ENCODE measurements around the gene DHRS7. TPM values are rescaled to one million over a fixed set of nuclear protein-coding genes. Genes with fewer than 3 reads are reported as not detected.

The DHRS7 gene, protein sequence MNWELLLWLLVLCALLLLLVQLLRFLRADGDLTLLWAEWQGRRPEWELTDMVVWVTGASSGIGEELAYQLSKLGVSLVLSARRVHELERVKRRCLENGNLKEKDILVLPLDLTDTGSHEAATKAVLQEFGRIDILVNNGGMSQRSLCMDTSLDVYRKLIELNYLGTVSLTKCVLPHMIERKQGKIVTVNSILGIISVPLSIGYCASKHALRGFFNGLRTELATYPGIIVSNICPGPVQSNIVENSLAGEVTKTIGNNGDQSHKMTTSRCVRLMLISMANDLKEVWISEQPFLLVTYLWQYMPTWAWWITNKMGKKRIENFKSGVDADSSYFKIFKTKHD
- total RNA-seq: 10 to 100 TPM; 32.9 to 46.2 TPM

DNA sequence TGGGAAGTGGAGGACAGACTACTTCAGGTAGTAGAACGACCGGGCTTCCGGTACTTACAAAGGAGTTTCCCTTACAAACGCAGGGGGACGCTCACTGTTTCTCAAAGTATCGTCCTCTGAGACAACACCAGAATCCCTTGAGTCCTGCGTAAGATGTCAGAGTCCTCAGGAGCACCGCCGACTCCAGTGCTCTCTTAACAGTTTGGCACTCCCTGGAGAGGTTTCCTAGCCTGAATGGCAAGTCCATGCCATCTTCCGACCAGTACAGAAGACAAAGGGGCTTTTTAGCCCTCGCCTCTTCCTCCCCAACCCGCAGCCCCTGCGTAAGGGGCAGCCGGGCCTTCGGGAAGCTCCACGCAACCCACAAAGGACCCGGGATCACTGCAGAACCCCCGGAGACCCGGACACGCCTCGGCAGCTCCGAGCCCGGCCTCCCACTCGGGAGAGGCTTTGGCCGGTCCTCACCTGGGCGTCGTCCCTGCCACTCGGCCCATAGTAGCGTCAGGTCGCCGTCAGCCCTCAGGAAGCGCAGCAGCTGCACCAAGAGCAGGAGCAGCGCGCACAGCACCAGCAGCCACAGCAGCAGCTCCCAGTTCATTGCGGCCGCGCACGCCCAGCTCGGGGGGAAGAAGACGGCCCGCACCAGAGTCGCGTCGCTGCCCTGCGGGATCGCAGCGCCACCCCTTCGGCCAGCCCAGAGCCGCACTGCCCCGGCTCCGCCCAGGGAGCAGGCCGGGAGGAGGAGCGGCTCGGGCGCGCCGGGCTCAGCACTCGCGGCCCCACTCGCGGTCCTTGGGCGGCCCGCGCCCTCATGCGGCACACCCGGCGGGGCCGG lies at the start of gene DHRS7:
DHRS7 (minus strand) TSS at position 687 of the 835 bp plus-strand sequence; CDS start at position 598, 89 bp downstream.
- H3K9me3 Mint-ChIP-seq: no peaks in the 10 kb centered on the region
- peak; percentile 87 to 93 for ATAC-seq
- peak; percentile 60 to 81 for DNase-seq (ENCODE audit: low spot score in 2 of 2)
- peaks cover 10 to 15% of the 10 kb centered on the region in 2 donors for H3K36me3 Mint-ChIP-seq
- peak within 1 kb of the TSS; percentile 93 to 98 for H3K27ac Mint-ChIP-seq

DNA sequence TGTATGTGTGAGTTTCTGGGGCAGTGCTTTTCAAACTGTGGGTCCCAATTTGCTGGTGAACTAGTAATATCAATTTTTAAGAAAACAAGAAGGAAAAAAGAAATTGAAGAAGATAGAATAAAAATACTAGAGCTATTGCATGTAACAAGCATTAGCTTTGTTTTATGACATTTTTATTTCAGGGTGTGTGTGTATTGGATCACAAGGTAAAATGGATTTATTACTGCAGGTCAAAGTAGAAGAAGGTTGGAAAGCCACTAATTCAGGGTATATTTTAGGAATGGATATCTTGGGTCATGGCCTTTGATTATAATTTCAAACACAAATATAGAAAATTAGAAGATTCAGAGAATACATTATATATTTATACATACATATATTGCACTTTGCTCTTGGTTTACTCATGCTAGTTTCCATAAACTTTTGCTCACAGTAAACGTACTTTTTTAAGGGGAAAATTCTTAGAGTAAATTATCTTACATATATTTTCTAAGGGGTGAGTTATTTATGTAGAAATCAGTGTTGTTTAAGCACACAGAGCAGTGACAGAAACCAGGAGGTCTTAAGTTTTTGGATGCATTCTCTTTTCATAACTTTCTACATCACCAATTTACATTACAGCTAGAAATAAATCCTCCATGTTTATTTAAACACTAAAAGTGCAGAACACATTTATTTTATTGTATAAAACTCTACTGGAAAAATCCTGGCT lies 49.4 kb upstream of the DHRS7 start:
- DNase-seq (ENCODE audit: low spot score in 2 of 2): no peak
- no peaks in the 10 kb centered on the region for H3K36me3 Mint-ChIP-seq
- peaks cover 0 to 2% of the 10 kb centered on the region in 2 donors for H3K9me3 Mint-ChIP-seq
- no peak overlapping the region for H3K27ac Mint-ChIP-seq
- no peak for ATAC-seq

DNA sequence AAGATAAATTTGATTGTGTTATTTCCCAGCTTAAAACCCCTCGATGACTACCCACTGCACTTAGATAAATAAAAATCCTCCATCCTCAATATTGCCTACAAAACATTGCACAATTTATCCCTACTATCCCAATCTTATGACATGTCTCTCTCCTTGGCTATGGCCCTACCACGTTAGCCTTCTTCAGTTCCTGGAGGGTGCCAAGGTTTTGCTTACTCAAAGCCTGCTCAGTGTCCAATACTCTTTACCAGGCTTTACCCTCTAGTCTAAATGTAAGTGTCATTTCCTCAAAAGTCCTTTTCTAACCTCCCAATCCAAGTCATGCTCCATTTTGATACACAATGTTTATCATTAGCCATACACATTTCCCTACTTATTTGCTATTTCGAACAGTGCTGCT lies 48.8 kb upstream of the DHRS7 start:
- peaks cover 0 to 6% of the 10 kb centered on the region in 2 donors for H3K9me3 Mint-ChIP-seq
- no peaks in the 10 kb centered on the region for H3K36me3 Mint-ChIP-seq
- DNase-seq (ENCODE audit: low spot score in 2 of 2) (no peak), ATAC-seq (no peak)
- H3K27ac Mint-ChIP-seq: no peak overlapping the region

DNA sequence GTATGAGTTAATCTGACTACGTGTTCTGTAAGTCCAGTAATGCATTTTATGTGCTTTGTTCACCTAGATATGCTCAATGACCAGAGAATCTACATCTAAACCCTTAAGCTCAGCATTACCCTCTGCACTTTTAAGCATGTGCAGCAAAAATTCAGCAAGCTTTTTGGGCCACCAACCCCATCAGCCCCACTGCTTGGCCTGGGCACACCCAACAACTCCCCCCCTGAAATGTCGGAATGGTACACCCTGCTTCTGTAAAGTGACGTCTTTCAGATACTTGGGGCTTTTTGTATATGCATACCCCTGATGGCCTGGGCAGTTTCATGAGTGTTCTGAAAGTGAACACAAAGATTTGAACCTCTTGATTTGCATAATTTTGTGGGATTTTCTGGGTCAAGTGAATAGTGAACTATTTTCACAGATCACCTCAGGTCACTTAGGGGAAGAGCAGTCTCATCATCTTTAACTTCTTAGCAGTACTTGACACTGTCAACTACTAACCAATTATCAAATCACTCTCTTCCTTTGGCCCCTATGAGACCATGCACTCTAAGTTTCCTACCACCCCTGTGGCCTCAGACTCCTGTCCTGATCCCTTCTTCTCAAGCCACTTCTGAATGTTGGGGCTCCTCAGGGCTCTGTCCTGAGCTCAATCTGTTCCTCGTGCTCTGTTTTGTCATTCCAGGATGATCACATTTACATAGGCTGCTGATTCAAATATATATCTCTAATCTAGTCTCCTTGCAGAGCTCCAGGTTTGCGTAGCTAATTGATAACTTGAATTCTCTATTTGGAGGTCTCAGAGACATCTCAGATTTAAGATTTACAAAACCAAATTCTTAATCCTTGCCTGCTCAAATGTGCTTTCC lies 47.5 kb upstream of the DHRS7 start:
- DNase-seq (ENCODE audit: low spot score in 2 of 2) (no peak), ATAC-seq (no peak)
- Mint-ChIP-seq H3K9me3 (peaks cover 0 to 6% of the 10 kb centered on the region in 2 donors), H3K27ac (no peak overlapping the region), H3K36me3 (no peaks in the 10 kb centered on the region)

DNA sequence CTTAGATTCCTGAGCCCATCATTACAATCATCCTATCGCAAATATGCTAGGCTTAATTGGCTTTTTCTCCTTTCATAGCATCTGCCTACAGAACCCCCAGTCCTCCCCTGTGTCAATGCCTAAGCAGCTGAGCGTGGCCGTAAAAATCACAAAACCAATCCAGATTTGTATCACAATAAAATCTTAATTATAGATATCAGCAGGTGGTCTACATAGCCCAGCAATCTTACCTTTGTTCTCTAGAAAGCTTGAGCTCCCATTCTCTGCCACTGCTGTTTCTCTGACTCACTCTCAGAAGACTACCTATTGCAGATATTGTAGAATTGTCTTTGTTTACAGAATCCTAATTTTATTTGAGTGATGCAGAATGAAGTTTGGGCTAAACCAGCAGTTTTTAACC lies 46.0 kb upstream of the DHRS7 start:
- H3K27ac Mint-ChIP-seq: no peak overlapping the region
- DNase-seq (ENCODE audit: low spot score in 2 of 2): no peak
- no peaks in the 10 kb centered on the region for H3K36me3 Mint-ChIP-seq
- peaks cover 0 to 6% of the 10 kb centered on the region in 2 donors for H3K9me3 Mint-ChIP-seq
- ATAC-seq: no peak

DNA sequence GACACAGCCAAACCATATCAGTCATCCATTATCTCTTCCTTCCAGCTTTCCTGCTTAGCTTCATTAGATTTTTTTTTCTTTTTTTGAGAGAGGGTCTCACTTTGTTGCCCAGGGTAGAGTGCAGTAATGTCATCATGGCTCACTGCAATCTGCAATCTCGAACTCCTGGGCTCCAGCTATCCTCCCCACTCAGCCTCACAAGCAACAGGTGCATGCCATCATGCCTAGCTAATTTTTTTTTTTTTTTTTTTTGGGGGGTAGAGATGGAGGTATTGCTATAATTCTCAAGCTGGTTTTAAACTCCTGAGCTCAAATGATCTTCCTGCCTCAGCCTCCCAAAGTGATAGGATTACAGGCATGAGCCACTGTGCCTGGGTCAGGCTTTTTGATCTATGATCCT lies 45.5 kb upstream of the DHRS7 start:
- no peaks in the 10 kb centered on the region for H3K36me3 Mint-ChIP-seq
- no peak overlapping the region for H3K27ac Mint-ChIP-seq
- DNase-seq (ENCODE audit: low spot score in 2 of 2) (no peak), ATAC-seq (no peak)
- H3K9me3 Mint-ChIP-seq: peaks cover 0 to 6% of the 10 kb centered on the region in 2 donors

DNA sequence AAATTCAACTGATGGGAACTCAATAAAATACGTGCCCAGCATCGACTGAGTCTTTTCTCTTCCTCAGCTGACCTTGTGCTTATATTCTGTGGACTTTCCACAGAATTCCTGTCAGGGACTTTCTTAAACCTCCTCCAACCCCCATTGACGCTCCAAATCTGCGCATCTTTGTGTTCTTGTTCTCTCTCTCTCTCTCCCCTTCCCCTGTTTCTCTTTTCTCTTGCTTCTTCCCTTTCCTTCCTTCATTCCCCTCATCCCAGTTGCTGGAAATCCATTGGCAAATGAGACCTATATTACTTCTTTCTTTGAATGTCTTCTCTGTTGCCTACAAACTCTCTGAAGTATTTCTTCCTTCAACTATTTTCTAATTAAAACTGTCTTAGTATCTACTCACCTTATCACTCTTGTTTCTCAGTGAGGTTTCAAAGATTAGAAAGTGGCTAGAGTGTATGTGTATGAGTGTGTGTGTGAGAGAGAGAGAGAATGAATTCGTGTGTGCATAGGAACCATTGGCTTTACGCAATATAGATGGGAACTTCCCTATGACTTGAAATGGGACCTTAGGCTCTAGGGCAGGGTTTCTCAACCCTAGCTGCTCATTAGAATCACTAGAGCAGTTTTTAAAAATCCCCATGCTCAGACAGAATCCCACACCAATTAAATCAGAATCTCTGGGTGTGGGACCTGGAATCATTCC lies 41.8 kb upstream of the DHRS7 start:
- H3K9me3 Mint-ChIP-seq: peaks cover 0 to 6% of the 10 kb centered on the region in 2 donors
- ATAC-seq (peak; percentile 36 to 66), DNase-seq (ENCODE audit: low spot score in 2 of 2) (no peak)
- no peak overlapping the region for H3K27ac Mint-ChIP-seq
- no peaks in the 10 kb centered on the region for H3K36me3 Mint-ChIP-seq

DNA sequence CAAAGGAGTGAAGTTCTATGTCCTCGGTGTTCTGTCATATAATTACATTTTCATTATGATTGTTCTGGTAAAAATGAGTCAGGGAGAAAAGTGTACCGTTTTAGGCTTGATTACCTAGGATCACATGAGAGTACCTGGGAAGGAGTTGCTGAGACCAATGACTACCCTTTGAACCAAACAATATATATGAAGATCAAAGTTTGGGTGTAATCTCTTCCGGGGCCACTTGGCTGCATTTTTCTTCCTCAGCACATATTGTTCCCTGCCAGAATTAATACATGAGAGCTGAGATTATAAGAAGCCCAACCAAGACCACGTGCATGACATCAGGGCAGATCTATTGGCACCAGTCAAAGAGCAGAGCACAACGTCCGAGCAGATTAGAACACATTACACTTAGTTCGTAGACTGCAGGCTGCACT lies 41.1 kb upstream of the DHRS7 start:
- H3K36me3 Mint-ChIP-seq: no peaks in the 10 kb centered on the region
- ATAC-seq (peak in 1 of 2 donors; percentile 77), DNase-seq (ENCODE audit: low spot score in 2 of 2) (no peak)
- no peak overlapping the region for H3K27ac Mint-ChIP-seq
- H3K9me3 Mint-ChIP-seq: peaks cover 0 to 6% of the 10 kb centered on the region in 2 donors

DNA sequence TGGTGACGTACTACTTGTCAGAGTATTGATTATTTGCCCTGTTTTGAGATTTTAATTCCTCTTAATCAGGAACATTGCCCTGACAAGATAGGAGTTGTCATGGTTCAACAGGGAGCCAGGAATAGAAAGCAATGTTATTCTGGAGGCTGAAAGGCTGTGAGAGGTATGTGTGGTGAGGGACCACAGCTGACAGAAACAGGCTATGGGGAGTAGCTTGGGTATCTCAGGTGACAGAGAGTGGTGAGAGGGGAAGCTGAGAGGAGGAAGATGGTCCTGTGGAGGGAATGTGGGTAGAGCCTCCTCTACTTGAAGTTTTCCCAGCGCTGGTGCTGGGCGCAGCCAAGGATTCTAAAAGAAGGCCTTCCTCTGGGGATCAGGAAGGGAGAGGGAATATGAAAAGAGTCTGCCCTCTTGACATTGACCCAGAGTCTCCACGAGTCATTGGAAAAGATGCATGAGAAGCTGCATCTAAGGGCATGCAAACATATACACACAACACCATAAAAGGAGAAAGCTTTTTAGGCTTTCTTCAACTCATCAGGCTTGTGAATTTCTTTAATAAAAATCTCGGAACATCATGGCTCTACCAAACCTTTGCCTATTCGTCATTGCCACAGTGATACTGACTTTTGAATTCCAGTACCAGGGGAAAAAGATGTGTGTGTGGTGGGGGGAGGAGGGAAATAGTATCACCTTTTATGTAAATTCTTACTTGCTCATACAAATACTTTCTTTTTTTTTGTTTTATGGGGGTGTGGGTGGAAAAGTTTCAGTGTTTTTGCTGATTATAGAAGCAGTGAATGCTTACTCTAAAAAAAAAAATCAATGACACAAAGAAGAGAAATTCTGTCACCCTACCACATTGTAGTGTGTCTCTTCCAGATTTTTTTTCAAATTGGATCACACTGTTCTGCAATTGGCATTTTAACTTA lies 39.9 kb upstream of the DHRS7 start:
- peak overlapping the region in 1 of 2 donors; percentile 52 for H3K27ac Mint-ChIP-seq

DNA sequence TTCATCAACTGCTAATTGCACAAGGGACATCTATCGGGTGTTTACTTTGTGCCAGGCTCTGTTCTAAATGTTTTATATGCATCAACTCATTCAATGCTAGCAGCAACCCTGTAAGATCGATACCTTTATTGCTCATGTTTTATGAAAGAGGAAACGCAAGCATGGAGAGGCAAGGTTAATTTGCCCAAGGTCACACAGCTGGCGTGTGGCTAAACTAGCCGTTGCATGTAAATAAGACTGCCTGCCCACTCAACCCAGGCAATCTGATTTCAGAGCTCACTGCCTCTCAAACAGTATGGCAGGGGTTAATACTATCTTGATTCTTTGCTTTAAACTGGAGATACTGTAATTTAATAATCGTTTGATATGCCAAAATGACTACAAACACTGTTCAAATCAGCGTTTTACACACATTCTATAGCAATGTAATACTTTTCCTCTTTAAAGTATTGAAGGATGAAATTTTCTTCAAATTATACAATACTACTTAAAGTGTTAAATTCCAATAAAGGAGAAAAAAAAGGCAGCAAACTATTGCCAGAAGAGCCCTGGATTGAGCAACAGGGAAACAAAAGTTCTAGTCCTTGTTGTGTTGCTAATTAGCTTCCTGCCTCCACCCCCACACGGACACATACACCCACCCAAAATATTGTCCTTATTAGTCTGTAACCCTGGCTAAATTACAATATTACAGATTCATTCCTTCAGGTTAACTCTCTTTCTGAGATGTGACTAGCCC lies 39.1 kb upstream of the DHRS7 start:
- Mint-ChIP-seq H3K27ac (no peak overlapping the region), H3K36me3 (peaks cover 7% of the 10 kb centered on the region in 2 donors), H3K9me3 (peaks cover 6 to 10% of the 10 kb centered on the region in 2 donors)
- no peak for DNase-seq (ENCODE audit: low spot score in 2 of 2)
- no peak for ATAC-seq

More for the DNA sequence above, 39.9 kb upstream of the DHRS7 start:
- H3K9me3 Mint-ChIP-seq: peaks cover 0 to 6% of the 10 kb centered on the region in 2 donors
- ATAC-seq: peak in 1 of 2 donors; percentile 66
- DNase-seq (ENCODE audit: low spot score in 2 of 2): no peak
- no peaks in the 10 kb centered on the region for H3K36me3 Mint-ChIP-seq

DNA sequence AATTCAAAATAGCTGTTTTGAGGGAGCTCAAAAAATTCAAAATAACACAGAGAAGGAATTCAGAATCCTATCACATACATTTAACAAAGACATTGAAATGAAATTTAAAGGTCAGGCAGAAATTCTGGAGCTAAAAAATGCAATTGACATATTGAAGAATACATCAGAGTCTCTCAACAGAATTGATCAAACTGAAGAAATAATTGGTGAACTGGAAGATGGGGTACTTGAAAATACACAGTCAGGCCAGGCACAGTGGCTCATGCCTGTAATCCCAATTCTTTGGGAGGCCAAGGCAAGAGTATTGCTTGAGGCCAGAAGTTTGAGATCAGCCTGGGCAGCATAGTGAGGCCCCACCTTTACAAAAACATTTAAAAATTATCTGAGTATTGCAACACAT lies 34.1 kb upstream of the DHRS7 start:
- Mint-ChIP-seq H3K27ac (no peak overlapping the region), H3K9me3 (peaks cover 16 to 20% of the 10 kb centered on the region in 2 donors), H3K36me3 (peaks cover 14 to 20% of the 10 kb centered on the region in 2 donors)
- ATAC-seq (no peak), DNase-seq (ENCODE audit: low spot score in 2 of 2) (no peak)

DNA sequence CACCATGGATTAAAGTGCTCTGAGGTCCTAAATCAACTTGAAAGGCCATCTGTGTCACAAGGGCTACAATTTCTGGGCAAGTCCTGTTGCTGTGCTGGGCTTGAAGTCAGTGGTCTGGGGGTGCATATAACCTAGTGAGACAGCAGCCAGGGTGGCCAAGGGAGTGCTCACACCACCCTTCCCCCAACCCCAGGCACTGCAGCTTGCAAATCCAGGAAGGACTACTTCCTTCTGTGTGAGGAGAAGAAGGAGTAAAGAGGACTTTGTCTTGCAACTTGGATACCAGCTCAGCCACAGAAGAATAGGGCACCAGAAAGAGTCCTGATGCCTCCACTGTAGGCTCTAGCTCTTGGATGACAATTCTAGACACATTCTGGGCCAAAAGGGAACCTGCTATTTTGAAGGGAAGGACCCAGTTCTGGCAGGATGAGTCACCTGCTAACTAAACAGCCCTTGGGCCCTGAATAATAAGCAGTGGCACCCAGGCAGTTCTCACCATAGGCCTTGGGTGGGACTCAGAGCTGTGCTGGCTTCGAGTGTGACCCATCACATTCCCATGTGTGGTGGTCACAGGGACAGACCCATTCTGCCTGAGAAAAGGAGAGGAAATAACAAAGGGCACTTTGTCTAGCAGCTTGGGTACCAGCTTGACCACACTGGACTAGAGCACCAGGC lies 32.6 kb upstream of the DHRS7 start:
- peaks cover 16 to 20% of the 10 kb centered on the region in 2 donors for H3K9me3 Mint-ChIP-seq
- H3K36me3 Mint-ChIP-seq: peaks cover 14 to 20% of the 10 kb centered on the region in 2 donors
- no peak overlapping the region for H3K27ac Mint-ChIP-seq
- DNase-seq (ENCODE audit: low spot score in 2 of 2): no peak
- ATAC-seq: peak in 1 of 2 donors; percentile 34

DNA sequence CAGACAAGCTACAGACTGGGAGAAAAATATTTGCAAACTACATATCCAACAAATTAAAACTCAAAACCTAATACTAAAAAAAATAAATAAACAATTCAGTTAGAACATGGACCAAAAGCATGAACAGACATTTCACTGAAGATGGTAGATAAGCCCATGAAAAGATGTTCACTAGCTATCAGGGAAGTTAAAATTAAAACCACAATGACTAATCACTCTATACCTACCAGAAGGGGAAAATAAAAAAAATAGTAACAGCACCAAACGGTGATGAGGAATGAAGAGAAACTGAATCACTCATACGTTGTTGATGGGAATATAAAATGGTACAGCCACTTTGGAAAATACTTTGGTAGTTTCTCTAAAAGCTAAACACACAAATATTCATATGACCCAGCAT lies 31.1 kb upstream of the DHRS7 start:
- Mint-ChIP-seq H3K27ac (peak overlapping the region in 1 of 2 donors; percentile 64), H3K36me3 (peaks cover 14 to 20% of the 10 kb centered on the region in 2 donors), H3K9me3 (peaks cover 16 to 20% of the 10 kb centered on the region in 2 donors)
- peak; percentile 63 to 68 for ATAC-seq
- no peak for DNase-seq (ENCODE audit: low spot score in 2 of 2)

Measured in activated naive CD4-positive, alpha-beta T cell treated with anti-CD3 and anti-CD28 coated beads, Interleukin-2, amount 50 U/mL, for 72 hours (primary cell).